Brain microvascular endothelial cell (primary cell): ENCODE results near the gene IMP3.
"Not testable (repeated sequence)": the region's sequence is repeated elsewhere in the genome, so short reads cannot be mapped to it uniquely, and the experiment has no call there.

Source experiments
- DNase-seq: peaks from one replicate; pipeline ENCODE4 v3.0.0-alpha.2; 2020
- H3K27ac ChIP-seq: fragments of 250-450 bp; sonication (Bioruptor Pico); 2 replicates; pipeline ENCODE4 v1.5.1; 2020; ENCODE audit warnings: mild to moderate bottlenecking, moderate library complexity
- H3K27me3 ChIP-seq: fragments of 250-450 bp; sonication (Bioruptor Pico); replicated peaks from 2 replicates; pipeline ENCODE4 v1.5.1; 2020; ENCODE audit warnings: mild to moderate bottlenecking
- H3K36me3 ChIP-seq: fragments of 250-450 bp; sonication (Bioruptor Pico); replicated peaks from 2 replicates; pipeline ENCODE4 v1.5.1; 2020; ENCODE audit warnings: mild to moderate bottlenecking
- H3K4me3 ChIP-seq: 2 replicates; pipeline ENCODE4 v1.5.1; 2011; ENCODE audit warnings: low read depth, mild to moderate bottlenecking, control low read depth, low read length, moderate library complexity
- CTCF ChIP-seq: IDR thresholded peaks from 2 replicates; pipeline ENCODE4 v1.5.1; 2011; ENCODE audit warnings: low read depth, mild to moderate bottlenecking, moderate library complexity, low read length, control low read depth, inconsistent platforms; ENCODE audit errors: missing control alignments
- in situ Hi-C: cut with HindIII; loops from 2 replicates; pipeline ENCODE4 v1.10.0; 2017; ENCODE audit warnings: low sequenced_read_pairs, low pct_ligation_motif_present

The IMP3 gene

DNA sequence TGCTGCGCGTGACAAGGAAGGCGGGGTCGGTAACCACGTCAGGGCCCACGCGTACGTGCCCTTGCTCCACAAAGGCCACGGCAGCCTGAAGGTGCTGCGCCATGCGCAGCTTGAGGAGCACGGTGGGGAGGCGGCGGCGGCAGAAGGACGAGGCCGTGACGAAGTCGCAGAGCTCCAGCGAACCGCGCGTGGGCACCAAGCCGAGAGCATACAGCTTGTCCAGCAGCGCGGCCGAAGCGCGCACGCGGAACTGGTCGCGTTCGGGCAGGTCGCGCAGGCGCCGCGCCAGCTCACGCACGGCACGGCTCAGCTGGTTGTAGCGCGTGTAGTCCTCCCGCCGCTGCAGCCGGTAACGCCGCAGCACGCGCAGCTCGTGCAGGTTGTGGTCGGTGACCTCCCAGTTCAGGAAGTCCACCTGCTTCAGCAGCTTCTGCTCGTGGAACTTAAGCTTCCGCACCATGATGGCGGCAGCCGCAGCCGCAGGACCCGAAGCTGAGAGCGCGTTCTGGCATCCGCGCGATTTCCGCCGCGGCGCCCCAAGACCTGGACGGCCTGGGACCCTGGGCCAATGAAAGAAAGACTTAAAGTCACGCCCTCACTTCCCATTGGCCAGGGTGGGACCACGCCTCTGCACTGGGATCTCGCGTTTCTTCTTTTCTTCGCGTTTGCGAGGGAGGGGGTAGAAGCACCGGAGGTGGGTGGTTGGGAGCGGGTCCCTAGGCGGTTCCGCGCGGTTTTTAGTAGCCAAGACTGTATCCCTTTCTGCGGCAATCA is at the start of gene IMP3:
Gene IMP3 (minus strand): TSS at position 516 of the 774 bp plus-strand sequence. CDS start 56 bp downstream, at position 460.
- no peak for TF ChIP-seq CTCF
- peak; percentile 96 for DNase-seq
- H3K4me3 ChIP-seq: peak within 1 kb of the TSS; percentile 95
- in situ Hi-C loops: no loop called here
- H3K27me3 ChIP-seq: no peaks in the 10 kb centered on the region
- H3K27ac ChIP-seq: peak within 1 kb of the TSS; percentile 61
- no peaks in the 10 kb centered on the region for H3K36me3 ChIP-seq

GRCh38 chr15:75689429-75689828 is 49.4 kb upstream of the IMP3 start:
- H3K27me3 ChIP-seq, DNase-seq, H3K27ac ChIP-seq, H3K4me3 ChIP-seq, in situ Hi-C loops: not testable (repeated sequence)
- H3K36me3 ChIP-seq: peaks cover 29% of the 10 kb centered on the region

GRCh38 chr15:75688831-75689230 is 48.8 kb upstream of the IMP3 start:
- Histone ChIP-seq H3K27ac (no peak overlapping the region), H3K36me3 (peaks cover 33% of the 10 kb centered on the region), H3K27me3 (no peaks in the 10 kb centered on the region), H3K4me3 (no peak overlapping the region)
- TF ChIP-seq CTCF: no peak
- in situ Hi-C loops: no loop called here
- DNase-seq: no peak

DNA sequence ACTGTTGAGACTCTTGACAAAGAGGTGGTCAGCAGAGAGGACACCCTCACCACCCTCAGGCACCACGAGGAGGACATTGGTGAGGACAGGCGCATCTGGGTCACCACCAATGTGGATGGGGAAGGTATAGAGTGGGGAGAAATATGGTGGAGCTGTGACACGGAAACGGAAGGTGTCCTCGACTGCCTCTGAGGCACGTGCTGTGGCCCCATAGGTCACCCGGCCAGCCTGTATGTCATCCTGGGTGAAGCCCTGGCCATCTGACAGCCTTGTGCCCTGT is 48.2 kb upstream of the IMP3 start:
- no peak for DNase-seq
- in situ Hi-C loops: no loop called here
- no peak overlapping the region for H3K27ac ChIP-seq
- no peaks in the 10 kb centered on the region for H3K27me3 ChIP-seq
- no peak overlapping the region for H3K4me3 ChIP-seq
- peaks cover 33% of the 10 kb centered on the region for H3K36me3 ChIP-seq
- no peak for TF ChIP-seq CTCF

DNA sequence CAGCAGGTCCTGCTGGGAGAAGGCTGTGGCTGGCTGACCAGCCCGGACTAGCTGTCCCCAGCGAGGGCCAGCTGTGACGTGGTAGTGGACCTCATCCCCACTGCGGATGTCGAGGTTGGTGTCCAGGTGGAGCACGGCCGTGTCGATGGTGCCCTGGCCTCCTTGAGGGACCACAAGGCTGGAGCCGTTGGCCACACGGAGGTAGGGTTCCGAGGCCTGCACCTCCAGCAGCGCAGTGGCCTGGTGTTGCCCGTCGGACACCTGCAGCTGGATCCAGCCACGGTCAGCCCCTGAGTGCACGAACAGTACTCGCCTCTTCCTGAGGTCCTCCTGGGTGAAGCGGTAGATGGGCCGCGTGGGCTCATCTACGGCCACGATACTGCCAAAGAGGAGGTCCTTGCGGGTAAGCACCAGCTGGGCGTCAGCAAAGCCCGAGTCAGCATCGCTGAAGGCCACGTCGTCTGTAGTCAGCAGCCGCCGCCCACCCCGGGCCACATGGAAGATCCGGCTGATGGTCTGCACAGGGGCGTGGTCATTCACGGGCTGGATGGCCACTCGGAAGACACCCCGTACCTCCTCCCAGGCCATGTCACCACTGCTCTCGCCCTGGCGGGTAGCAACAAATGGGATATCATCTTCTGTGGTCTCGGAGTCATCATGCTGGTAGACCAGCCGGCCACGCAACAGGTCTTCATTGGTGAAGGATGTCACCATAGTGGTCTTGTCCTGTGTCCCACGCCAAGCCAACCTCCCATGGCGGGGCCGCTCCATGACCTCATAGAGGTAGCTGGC is 47.7 kb upstream of the IMP3 start:
- Histone ChIP-seq H3K36me3 (peaks cover 33% of the 10 kb centered on the region), H3K4me3 (no peak overlapping the region), H3K27ac (no peak overlapping the region), H3K27me3 (no peaks in the 10 kb centered on the region)
- no peak for TF ChIP-seq CTCF
- no peak for DNase-seq
- in situ Hi-C loops: no loop called here

GRCh38 chr15:75686212-75686642 is 46.2 kb upstream of the IMP3 start:
- in situ Hi-C loops, H3K27me3 ChIP-seq, DNase-seq, H3K4me3 ChIP-seq, H3K27ac ChIP-seq: not testable (repeated sequence)
- TF ChIP-seq CTCF: peak; percentile 75
- H3K36me3 ChIP-seq: peaks cover 41% of the 10 kb centered on the region
